ENCODE results near the gene WNT7A. TPM values are rescaled to one million over a fixed set of nuclear protein-coding genes. Genes with fewer than 3 reads are reported as not detected.

The WNT7A gene
- polyA plus RNA-seq, 4 donors = 0.05 TPM; not detected in 3

DNA sequence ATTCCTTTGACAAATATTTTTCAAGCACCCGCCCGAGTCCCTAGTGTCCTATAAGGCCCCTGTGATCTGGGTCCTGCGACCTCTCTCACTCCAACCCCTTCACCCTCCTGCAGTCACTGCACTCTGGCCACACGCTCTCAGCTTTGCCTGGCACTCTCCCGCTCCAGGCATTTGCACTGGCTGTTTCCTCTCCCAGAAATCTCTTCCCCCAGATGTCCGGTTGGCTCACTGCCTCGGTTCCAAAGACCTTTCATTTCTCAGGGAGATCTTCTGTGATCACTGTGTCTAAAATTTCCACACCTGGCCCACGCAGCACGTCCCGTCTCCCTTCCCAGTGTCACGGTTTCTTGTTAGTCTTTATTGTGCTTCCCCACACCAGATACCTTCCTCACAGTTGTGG is 97.4 kb downstream of the WNT7A start:
- DNase-seq (ENCODE audit: low read depth in 4 of 4, low spot score in 3 of 4) = no peak

DNA sequence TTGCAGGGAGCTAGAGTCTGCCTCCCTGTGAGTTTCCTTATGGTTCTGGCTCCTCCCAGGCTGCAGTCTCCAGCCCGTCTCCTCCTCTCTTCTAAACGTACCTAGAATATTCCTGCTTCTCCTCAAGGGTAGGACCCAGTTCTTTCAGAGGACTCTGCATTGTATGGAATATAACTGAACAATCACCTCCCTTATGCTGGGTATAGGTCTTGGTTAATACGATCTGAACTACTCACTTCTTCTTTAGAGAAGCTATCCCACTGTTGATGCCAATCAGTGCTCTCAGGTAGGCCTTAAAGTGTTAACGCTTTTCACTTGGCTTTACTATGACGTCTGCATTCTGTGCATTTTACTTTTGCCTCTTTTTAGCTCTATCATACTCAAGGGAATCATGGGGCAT is 98.5 kb downstream of the WNT7A start:
- DNase-seq (ENCODE audit: low read depth in 4 of 4, low spot score in 3 of 4) = no peak

DNA sequence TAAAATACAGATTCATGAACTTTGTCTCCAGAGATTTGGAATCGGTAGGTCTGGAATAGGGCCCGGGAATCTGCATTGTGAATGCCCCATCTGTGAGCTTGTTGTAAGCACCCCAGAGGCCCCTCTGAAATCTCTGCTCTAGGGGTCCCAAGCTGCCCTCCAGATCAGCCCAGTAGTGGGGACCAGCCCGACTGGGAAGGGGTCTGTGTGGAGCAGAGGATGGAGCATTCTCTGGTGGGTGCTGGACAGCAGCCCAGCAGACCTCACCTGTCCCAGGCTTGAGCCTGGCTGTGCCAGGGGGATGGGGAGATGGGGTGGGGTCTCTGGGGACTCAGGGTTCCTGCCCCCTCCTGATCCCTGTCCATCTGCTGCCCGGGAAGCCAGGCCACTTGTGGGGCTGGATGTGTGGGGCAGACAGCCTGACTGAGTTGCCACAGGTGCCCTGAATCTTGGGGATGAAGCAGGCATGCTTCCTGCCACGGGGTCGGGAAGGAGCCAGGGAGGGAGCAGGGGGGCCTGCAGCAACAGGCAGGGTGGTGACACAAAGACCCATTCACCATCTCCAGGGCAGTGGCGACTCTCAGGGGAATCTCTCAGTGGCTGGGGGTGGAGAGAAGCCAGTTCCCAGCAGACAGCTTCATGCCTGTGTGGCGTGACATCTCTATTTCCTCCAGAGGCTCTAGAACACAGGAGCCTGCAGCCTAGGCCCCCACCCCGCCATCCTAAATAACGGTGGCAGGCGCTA is 99.3 kb downstream of the WNT7A start:
- DNase-seq (ENCODE audit: low read depth in 4 of 4, low spot score in 3 of 4) = no peak

DNA sequence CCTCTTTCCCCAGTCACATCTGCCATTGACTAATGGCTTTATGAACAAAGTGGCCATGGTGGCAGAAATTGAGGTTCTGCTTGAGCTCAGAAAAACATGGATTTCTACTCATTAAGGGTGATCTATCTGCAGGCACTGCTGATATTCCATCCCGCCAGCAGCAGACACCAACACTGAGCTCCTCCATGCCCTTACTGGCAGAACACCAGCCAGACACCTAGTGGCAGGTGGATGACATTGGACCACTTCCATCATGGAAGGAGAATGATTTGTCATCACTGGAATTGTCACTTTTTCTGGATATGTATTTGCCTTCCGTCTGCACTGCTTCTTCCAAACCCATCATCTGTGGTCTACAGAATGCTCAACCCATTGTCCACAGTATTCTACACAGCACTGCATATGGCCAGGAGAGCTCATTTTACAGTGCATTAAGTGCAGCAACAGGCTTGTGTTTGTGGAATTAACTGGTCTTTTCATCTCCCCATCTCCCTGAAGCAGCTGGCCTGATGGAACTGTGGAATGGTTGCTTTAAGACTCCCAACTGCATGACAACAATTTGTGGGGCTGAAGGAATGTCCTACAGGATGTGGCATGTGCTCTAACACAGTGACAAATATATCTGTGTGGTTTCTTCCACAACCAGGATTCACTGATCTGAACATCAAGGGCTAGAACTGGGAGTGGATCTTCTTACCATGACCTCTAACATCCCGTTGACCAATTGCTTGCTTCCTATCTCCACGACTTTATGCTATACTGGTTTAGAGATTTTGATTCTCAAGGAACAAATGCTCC is 103.4 kb downstream of the WNT7A start:
- DNase-seq (ENCODE audit: low read depth in 4 of 4, low spot score in 3 of 4) = no peak

DNA sequence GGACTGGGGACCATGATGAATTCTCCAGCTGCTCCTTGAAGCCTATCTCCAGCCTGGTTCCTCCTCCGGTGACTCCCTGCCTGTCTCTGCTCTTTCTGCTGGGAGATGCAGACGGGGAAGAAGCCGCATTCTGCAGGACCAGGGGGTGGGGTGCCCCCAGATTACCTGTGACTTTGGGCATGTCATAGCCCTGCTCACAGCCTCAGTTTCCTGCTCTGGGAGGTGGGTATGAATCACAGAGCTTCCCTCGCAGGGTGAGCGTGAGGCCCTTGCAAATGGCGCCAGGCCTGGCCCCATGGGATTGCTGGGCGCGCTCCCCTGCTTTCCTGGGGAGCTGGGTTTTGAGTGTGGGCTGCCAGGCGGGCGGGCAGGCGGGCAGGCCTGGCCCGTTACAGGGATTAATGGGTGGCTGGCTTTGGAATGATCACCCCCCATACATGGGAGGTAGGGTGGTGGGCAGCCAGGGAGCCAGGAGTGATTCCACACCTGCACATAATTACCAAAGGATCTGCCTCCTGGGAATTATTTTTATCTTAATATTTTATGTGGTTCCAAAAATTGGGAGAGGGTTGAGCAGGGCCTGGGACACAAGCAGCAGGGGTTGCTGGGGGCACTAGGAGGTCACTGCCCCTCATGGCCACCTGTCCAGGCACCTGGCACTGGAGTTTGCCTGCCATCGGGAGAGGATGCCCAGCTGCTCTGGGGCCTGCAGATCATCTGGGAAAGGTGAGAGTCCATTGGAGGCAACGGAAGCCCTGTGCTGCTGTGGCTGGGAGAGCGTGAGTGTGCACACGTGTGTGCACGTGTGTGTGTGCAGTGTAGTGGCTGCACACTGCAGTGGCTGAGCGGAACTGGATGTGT is 106.8 kb downstream of the WNT7A start:
- DNase-seq (ENCODE audit: low read depth in 4 of 4, low spot score in 3 of 4) = no peak

DNA sequence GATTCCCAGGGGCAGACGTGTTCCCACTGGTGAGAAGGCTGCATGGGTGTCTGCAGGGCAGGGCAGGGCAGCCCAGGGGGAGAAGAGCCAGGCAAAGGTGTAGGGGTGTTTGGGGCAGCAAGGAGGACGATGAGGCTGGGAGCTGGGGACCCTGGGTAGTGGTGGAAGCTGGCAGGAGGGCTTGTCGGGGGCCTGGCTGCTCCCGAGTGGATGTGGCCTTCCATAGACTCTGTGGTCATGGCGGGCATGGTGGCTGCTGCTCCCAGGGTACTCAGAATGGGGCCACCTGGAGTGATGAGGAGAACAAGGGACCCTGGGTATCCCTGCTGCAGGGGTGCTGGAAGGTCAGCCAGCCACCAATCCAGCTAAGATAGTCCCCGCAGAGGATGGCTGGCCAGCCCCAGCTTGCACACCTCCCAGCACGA is 107.5 kb downstream of the WNT7A start:
- no peak for DNase-seq (ENCODE audit: low read depth in 4 of 4, low spot score in 3 of 4)

DNA sequence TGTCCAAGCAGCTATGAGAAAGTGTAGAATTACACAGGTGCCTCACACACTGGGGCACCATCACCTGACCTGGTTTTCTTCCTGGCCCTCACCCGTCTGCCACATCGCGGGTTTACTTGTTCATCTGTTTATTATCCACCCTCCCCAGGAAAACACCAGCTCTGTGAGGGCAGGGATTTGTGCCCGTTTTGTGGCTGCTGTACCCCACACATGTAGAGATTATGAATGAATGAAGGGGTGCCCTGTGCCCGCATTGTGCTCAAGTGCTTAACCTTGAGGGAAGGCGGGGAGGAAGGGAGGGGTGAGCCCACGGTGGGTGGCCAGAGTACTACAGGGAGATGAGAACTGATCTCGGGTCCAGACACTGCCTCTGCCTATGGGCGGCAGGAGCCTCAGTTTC is 108.4 kb downstream of the WNT7A start:
- DNase-seq (ENCODE audit: low read depth in 4 of 4, low spot score in 3 of 4) = no peak

DNA sequence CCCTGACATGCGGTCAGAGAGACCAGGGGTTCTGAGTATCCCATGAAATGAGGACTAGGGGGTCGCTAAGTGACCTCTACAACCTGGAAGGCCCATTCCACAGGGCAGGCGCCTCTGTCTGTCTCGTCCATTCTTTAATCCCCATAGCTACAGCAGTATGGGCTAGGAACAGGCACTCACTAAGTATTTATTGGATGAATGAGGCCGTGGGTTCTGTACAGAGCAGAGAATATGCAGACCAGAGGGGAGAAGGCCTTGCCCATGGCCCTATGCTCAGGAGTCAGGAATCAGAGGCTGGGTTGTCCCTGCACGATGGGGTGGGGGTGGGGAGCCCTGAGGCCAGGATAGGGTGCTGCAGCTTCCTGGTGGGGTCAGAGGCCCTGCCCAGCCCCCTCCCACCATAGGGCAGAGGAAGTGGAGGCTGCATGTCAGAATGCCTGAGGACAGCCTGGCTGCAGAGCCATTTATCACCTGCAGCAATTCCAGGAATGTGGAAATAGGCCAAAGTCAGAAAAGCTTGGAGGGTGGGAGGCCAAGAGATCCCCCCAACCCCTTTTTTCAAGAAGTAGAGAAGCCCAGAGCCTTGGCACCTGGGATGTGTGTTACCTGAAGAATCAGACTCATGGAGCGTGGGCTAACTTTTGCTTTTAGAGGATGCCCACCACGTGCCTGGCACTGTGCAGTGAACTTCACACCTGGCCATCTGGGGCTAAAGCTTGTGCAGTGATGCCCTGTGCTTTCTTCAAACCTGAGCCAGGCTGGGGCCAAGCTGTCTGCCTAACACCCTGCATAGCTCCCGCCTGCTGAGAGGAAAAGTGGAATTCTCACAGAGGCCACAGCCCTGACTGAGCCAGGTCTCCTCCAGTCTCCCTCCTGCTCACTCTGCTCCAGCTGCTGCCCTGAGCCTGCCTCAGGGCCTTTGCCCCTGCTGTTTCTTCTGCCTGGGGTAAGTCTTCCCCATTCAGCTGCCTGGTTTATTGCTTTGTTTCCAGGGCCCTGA is 109.4 kb downstream of the WNT7A start:
- no peak for DNase-seq (ENCODE audit: low read depth in 4 of 4, low spot score in 3 of 4)

DNA sequence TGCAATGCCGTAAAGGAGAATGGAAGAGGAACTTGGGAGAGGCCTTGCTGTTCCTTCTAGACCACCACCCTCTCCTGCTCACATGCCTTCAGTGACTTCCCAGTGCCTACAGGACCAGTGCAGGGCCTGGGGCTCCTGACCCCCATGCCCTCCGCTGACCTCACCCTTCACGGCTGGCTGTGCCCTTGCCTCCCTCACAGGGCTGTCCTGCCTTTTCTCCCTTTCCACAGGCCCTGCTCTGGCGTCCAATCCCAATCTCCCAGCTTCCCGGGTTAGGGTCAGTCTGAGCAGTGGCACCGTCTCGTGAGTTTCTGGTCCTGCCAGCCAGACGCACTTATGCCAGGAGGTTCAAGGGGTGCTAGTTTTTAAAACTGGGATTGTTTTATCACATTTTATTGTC is 110.4 kb downstream of the WNT7A start:
- no peak for DNase-seq (ENCODE audit: low read depth in 4 of 4, low spot score in 3 of 4)

DNA sequence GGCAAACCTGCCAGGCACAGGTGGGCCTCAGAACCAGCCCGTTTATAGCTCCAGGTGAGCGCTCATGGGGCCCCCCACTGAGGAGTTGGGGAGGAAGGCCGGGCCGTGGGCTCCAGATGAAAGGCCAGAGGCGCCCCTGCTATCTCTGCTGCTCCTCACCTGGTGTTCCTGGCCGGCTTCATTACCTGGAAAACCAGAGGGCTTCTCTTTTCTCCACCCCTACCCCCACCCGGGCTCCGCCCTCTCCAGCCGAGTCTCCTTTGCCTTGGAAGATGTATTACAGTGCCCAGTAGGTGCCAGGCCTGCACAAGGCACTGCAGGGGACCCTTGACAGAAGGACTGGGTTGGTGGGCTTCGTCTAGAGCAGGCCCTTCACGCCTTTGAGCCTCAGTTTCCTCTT is 111.4 kb downstream of the WNT7A start:
- no peak for DNase-seq (ENCODE audit: low read depth in 4 of 4, low spot score in 3 of 4)

DNA sequence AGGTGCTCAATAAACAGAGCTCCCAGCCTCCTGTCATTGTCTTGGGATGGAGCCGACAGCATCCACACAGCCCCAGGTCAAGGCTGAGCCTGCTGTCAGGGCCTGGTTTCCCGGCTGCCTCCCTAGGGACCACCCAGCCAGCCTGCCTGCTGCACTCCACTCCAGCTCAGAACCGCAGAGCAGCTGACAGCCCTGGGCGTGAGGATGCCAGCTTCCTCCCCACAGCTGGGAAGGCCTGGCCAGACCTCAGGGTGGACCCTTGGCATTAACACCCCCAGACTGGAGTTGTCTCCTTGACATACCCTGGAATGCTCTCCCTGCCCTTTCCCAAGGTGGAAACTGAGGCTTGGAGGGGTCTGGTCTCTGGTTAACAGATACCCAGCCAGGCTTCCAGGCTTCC is 112.0 kb downstream of the WNT7A start:
- no peak for DNase-seq (ENCODE audit: low read depth in 4 of 4, low spot score in 3 of 4)

DNA sequence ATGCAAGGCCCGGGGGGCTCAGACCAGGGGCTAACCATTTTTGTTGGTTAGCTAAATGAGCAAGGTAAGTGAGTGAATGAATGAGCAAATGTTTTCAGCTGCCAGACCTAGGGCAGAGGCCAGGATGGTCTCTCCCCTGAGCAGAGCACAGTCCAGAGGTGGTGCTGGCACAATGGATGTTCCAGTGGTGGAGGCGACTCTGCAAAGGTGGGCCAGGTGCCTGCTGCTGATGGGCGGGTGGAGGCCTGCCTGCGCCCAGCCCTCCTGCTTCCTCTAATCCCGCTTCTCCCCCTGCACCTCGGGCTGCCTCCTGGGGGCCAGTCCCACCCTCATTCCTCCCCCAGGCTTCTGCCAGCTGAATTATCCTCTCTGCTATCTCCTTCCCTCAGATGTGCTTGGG is 112.8 kb downstream of the WNT7A start:
- DNase-seq (ENCODE audit: low read depth in 4 of 4, low spot score in 3 of 4) = no peak

Other genes starting within 250 kb of the WNT7A start
- gene CHCHD4, start 244.8 kb upstream of the WNT7A start, polyA plus RNA-seq (ENCODE audit: insufficient read length in 4 of 4) = 10 to 100 TPM; 19.0 to 19.9 (median 19.5) TPM
- gene TMEM43, start 245.0 kb upstream of the WNT7A start, polyA plus RNA-seq (ENCODE audit: insufficient read length in 4 of 4) = 10 to 100 TPM; 56.6 to 65.5 (median 60.2) TPM